Spinal cord (tissue), 10 donors: Measurements from ENCODE around the gene NHERF2. TPM values are rescaled to one million over a fixed set of nuclear protein-coding genes. Genes with fewer than 3 reads are reported as not detected.

Experiments used
- DNase-seq, 6 donors: peaks; one replicate each; pipeline versions ENCODE4 v3.0.0 to v3.0.0-alpha.2; 2013 to 2015; ENCODE audit warnings: low spot score in 6 of 6, low read depth in 4 of 6
- H3K27ac ChIP-seq: one replicate; pipeline ENCODE4 v1.5.1; 2013; ENCODE audit warnings: low read depth, low read length, control low read depth
- H3K27me3 ChIP-seq: one replicate; pipeline ENCODE4 v1.6.1; 2013; ENCODE audit warnings: low read length; ENCODE audit not compliant: control insufficient read depth, insufficient read depth
- H3K36me3 ChIP-seq: one replicate; pipeline ENCODE4 v1.6.1; 2013; ENCODE audit warnings: low read length; ENCODE audit not compliant: control insufficient read depth, insufficient read depth
- H3K4me1 ChIP-seq: one replicate; pipeline ENCODE4 v1.6.1; 2013; ENCODE audit warnings: low read length; ENCODE audit not compliant: control insufficient read depth, insufficient read depth
- H3K4me3 ChIP-seq: one replicate; pipeline ENCODE4 v1.5.1; 2013; ENCODE audit warnings: low read depth, low read length, control low read depth
- H3K9me3 ChIP-seq: one replicate; pipeline ENCODE4 v1.6.1; 2013; ENCODE audit warnings: low read length; ENCODE audit not compliant: control insufficient read depth, insufficient read depth
- WGBS: methylation state at CpG from one replicate; pipeline ENCODE4 v1.1.5; 2013; ENCODE audit warnings: missing lambda C conversion rate; ENCODE audit not compliant: insufficient coverage; 5-methylcytosine and 5-hydroxymethylcytosine counted together
- polyA plus RNA-seq, 2 donors: library from polyadenylated mRNA; unstranded; fragments of 120-200 nt; gene quantifications; one replicate each; pipeline ENCODE4 v1.2.1, GENCODE V29; 2013; ENCODE audit not compliant: insufficient read length in 2 of 2
- total RNA-seq, 2 donors: library from RNA; depleted of rRNA in 1 of 2; stranded (reverse); fragments of 120-200 nt in 1 of 2; fragments of >200 nt in 1 of 2; gene quantifications; one replicate each; pipeline versions ENCODE4 v1.2.3 to v1.2.4, GENCODE V29; 2013 to 2014
- donor health status: healthy.

Gene NHERF2
- total and polyA plus RNA-seq, 4 donors, result 25.6 to 95.7 (median 67.8) TPM

DNA sequence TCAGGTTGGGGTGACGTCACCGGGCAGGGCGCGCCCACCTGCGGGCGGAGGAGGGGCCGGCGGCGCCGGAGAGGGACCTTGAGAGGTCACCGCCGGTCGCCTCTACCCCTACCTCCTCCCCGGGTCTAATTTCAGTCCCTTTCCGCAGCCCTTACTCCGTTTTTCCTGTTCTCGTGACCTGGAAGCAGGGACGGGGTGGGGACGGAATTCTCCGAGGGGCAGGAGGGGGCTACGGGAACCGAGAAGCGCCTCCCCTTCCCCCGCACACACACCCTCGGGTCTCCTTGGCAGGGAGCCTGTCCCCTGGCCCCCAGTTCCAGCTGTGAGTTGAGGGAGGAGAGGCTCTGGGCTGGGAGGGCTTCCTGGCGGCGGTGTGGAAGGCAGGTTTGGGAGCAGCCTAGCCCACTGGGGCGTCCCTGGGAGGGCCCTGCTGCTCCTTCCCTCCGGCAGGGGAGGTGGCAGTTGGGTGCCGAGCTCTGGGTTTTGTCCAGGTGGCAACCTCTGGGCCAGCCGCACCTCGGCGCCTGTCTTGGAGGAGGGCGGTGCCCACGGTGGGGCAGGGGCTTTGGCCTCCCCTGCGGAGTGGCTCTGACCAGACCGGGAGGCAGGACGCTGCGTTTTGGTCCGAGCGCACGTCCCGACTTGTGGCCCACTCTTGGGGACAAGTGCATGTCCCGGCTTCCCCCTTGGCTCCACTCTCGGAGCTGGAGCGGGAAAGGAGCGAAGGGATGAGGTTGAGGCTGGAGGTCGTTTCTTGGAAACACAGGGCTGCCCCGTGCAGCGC, 36.2 kb upstream of the NHERF2 start:
- 2% methylated on average over 41 of the region's 50 CpGs for WGBS
- Histone ChIP-seq H3K27ac (no peak overlapping the region), H3K36me3 (peaks cover 45% of the 10 kb centered on the region), H3K4me1 (peaks cover 45% of the 10 kb centered on the region), H3K9me3 (no peaks in the 10 kb centered on the region), H3K27me3 (peaks cover 32% of the 10 kb centered on the region), H3K4me3 (peak overlapping the region; percentile 31)
- DNase-seq, result peak in 2 of 6 donors; percentile 28 to 67

DNA sequence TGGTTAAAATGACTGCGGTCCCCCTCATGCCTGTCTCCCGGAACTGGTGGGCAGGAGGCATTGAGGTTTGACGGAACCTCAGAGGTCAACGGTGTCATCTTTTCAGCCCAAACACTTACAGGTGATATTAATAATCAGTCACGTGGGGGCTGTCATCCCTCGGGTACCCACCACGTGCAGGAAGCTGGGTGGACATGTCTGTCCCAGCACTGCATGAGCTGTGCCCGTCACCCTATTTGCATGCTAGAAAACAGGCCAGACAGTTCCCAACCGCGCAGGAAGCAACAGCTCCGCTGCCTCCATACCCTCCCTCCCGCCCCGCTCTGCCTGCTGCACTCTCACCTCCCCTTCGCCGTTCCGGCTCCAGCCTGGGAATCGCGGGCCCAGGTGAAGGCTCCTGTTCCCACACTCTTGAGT, 35.6 kb upstream of the NHERF2 start:
- Histone ChIP-seq H3K4me3 (peak overlapping the region; percentile 31), H3K4me1 (peaks cover 39% of the 10 kb centered on the region), H3K27ac (no peak overlapping the region), H3K27me3 (peaks cover 32% of the 10 kb centered on the region), H3K36me3 (peaks cover 43% of the 10 kb centered on the region), H3K9me3 (no peaks in the 10 kb centered on the region)
- peak in 1 of 6 donors; percentile 19 for DNase-seq
- WGBS, result 4% methylated on average over 15 of the region's 18 CpGs

DNA sequence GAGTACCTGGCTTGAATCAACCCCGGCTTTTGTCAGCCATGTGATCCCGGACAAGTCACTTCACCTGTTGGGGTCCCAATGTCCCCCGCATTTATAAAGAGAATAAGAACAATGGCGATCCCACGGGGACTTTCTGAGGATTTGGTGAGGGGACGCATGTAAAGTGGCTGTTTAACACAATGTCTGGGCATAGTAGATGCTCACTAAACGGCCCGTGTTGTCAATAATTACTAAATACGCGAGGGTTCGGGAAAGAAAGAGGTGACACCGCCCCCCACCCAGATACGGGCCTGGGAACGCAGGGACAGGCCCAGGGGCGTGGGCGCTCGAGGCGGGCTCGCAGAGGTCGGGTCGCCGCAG, 35.1 kb upstream of the NHERF2 start:
- Histone ChIP-seq H3K27me3 (peaks cover 32% of the 10 kb centered on the region), H3K4me3 (no peak overlapping the region)

DNA sequence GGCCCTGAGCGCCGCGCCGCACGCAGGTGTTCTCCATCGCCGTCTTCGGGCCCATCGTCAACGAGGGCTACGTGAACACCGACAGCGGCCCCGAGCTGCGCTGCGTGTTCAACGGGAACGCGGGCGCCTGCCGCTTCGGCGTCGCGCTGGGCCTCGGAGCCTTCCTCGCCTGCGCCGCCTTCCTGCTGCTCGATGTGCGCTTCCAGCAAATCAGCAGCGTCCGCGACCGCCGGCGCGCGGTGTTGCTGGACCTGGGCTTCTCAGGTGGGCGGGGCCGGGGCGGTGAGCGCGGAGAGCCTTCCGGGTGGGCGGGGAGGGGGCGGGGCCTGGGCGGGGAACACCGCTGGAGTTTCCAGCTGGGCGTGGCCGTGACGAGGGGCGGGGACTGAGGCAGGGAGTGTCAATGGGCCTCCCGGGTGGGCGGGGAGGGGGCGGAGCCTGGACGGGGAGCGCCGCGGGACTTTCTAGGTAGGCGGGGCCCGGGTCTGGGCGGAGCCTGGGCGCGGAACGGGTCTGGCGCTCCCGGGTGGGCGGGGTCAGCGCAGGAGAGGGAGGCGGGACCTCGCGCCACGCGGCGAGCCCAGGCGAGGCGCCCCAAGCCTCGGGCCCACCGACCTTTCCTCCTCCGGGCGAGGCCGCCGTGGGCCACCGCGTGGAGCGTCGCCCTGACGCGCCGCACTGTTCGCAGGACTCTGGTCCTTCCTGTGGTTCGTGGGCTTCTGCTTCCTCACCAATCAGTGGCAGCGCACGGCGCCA, 34.6 kb upstream of the NHERF2 start:
- Histone ChIP-seq H3K4me3 (peak overlapping the region; percentile 24), H3K9me3 (no peaks in the 10 kb centered on the region), H3K4me1 (peaks cover 37% of the 10 kb centered on the region), H3K36me3 (peaks cover 43% of the 10 kb centered on the region), H3K27ac (no peak overlapping the region), H3K27me3 (peaks cover 32% of the 10 kb centered on the region)
- under 1% methylated on average over 80 of the region's 96 CpGs for WGBS
- peak in 5 of 6 donors; percentile 58 to 95 (median 78) for DNase-seq

More for the DNA sequence above, 35.1 kb upstream of the NHERF2 start:
- H3K36me3 ChIP-seq, result peaks cover 43% of the 10 kb centered on the region
- H3K9me3 ChIP-seq, result no peaks in the 10 kb centered on the region
- 9% methylated on average over 22 of the region's 22 CpGs for WGBS
- no peak for DNase-seq
- no peak overlapping the region for H3K27ac ChIP-seq
- peaks cover 37% of the 10 kb centered on the region for H3K4me1 ChIP-seq

DNA sequence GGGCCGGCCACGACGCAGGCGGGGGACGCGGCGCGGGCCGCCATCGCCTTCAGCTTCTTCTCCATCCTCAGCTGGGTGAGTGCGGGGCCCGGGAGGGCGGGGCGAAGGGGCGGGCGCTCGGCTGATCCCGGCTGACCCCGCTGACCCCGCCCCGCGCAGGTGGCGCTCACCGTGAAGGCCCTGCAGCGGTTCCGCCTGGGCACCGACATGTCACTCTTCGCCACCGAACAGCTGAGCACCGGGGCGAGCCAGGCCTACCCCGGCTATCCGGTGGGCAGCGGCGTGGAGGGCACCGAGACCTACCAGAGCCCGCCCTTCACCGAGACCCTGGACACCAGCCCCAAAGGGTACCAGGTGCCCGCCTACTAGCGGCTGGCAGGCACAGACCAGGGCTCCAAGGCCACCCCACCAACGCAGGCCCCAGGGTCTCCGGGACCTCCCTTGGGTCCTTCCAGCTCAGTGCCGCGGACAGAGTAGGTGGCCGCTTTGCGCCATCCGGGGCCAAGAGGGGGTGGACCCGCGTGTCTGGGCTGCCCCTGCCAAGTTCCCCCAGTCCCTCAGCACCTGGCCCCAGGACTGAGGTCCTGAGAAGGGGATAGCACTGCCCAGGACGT, 33.9 kb upstream of the NHERF2 start:
- Histone ChIP-seq H3K4me3 (no peak overlapping the region), H3K27ac (no peak overlapping the region), H3K9me3 (no peaks in the 10 kb centered on the region), H3K27me3 (peaks cover 32% of the 10 kb centered on the region), H3K4me1 (peaks cover 38% of the 10 kb centered on the region), H3K36me3 (peaks cover 43% of the 10 kb centered on the region)
- WGBS, result 23% methylated on average over 50 of the region's 50 CpGs
- DNase-seq, result no peak

DNA sequence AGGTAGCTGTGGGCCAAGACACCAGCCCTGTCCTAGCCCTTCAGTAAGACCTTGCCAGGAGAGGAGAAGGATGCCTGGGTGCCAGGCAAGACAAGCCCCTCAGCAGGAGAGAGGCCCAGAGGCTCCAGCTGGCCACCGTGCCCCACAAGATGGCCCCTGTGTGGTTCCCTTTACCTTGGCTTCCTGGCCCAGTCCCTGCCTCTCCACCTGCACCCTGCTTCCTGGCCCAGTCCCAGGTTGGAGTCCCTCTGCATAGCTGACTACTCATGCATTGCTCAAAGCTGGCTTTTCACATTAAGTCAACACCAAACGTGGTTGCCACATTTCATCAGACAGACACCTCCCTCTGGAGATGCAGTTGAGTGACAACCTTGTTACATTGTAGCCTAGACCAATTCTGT, 33.0 kb upstream of the NHERF2 start:
- Histone ChIP-seq H3K4me3 (no peak overlapping the region), H3K27me3 (peaks cover 27% of the 10 kb centered on the region), H3K9me3 (no peaks in the 10 kb centered on the region), H3K27ac (no peak overlapping the region), H3K36me3 (peaks cover 52% of the 10 kb centered on the region), H3K4me1 (peaks cover 40% of the 10 kb centered on the region)
- no peak for DNase-seq
- 61% methylated on average over 2 of the region's 2 CpGs for WGBS

DNA sequence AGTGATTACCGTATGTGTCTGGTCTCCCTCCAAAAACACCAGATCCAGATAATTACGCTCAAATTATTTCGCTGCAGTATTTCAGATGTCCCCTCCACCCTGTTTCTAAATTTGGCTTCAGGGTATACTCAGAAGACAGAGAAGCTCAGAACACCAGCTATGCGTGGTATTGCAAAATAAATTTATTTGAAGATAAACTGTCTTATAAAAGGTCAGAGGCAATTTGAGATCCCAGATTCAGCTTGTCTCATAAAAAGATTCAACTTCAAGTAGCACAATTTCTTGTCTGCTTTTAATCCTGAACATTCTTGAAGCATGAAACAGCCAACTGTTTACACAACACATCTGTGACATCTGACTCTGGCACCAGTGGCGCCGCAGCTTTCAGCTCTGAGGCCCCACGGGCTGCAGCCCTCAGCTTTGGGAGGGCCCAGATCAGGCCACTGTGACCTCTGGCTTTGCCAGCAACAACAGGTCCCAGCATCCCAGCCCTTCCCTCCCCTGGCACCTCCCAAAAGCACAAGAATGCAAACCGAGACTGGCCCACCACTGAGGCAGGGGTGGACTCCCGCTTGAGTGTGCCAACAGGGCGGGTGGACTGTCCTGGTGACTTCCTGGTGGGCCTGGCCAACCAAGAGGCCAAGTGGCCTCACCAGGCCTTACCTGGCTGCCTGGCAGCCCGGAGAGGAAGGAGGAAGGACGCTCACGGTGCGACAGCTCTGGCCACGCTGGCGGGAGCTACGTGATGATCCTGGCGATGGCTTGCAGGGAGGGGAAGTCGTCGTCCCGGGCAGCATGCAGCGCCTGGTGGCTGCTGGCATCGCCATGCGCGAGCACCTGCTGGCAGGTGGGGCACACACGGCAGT, 29.0 kb upstream of the NHERF2 start:
- DNase-seq, result no peak
- peaks cover 10% of the 10 kb centered on the region for H3K4me1 ChIP-seq
- no peak overlapping the region for H3K4me3 ChIP-seq
- H3K36me3 ChIP-seq, result peaks cover 85% of the 10 kb centered on the region
- H3K27ac ChIP-seq, result no peak overlapping the region
- peaks cover 2% of the 10 kb centered on the region for H3K27me3 ChIP-seq
- whole genome bisulfite sequencing, result 96% methylated on average over 24 of the region's 26 CpGs
- H3K9me3 ChIP-seq, result no peaks in the 10 kb centered on the region

DNA sequence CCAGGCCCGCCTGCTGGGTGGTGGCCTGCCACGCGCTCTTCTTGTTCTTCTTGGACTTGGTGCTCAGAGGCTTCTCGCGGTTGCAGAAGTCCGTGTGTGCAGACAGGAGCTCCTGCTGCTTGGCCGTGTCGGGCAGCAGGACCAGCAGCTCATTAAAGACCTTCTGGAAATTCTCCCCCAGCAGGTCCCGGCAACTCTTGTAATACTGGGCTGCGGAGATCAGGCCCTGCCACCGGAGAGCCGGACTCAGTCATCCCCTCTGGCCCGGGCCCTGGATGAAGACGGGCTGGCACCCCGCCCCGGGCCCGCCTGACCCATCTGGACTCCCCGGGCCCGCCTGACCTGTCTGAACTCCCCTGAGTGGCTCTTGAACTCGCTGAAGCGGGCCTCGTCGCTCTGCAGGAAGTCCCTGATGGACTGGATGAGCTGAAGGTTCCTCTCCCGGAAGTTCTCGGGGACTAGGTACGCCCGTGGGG, 28.3 kb upstream of the NHERF2 start:
- 93% methylated on average over 26 of the region's 27 CpGs for WGBS
- peaks cover 85% of the 10 kb centered on the region for H3K36me3 ChIP-seq
- peaks cover 6% of the 10 kb centered on the region for H3K4me1 ChIP-seq
- H3K4me3 ChIP-seq, result no peak overlapping the region
- DNase-seq, result no peak
- no peak overlapping the region for H3K27ac ChIP-seq
- H3K27me3 ChIP-seq, result no peaks in the 10 kb centered on the region
- H3K9me3 ChIP-seq, result no peaks in the 10 kb centered on the region
